SU-DHL-6 (cell line): ENCODE results near the gene CD300H.

Experiments used
- EZH2phosphoT487 ChIP-seq: fragments of 200-600 bp; sonication (generic), shearing (Covaris generic); conservative IDR thresholded peaks from 2 replicates; pipeline ENCODE4 v1.6.1; 2018; ENCODE audit warnings: mild to moderate bottlenecking, antibody characterized with exemption, low read length, moderate library complexity, mixed read lengths
- TF ChIP-seq, protein P1 (sequence below): fragments of 200-600 bp; sonication (generic); IDR thresholded peaks from one replicate; pipeline ENCODE4 v1.5.1; 2017; ENCODE audit warnings: antibody characterized with exemption, mild to moderate bottlenecking, low read length, moderate library complexity; ENCODE audit not compliant: insufficient read depth, poor library complexity, severe bottlenecking

DNA sequence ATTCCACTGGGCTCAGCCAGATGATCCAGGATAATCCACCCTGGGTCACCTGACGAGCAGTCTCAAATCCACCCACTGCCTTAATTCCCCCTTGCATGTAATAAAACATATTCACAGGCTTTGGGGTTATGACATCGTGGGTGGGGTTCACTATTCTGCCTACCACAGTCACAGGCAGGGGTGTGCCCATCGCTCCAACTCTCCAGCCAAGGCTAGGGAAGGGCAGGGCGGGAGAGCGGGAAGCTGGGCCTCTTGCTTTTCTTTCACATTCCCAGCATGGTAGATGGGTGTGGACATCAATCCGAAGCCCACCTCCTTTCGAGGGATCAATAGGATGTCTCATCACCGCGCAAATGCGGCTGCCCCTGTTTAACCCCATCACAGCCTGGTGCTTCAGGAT is 37.5 kb upstream of the CD300H start:
- TF ChIP-seq, protein P1, sequence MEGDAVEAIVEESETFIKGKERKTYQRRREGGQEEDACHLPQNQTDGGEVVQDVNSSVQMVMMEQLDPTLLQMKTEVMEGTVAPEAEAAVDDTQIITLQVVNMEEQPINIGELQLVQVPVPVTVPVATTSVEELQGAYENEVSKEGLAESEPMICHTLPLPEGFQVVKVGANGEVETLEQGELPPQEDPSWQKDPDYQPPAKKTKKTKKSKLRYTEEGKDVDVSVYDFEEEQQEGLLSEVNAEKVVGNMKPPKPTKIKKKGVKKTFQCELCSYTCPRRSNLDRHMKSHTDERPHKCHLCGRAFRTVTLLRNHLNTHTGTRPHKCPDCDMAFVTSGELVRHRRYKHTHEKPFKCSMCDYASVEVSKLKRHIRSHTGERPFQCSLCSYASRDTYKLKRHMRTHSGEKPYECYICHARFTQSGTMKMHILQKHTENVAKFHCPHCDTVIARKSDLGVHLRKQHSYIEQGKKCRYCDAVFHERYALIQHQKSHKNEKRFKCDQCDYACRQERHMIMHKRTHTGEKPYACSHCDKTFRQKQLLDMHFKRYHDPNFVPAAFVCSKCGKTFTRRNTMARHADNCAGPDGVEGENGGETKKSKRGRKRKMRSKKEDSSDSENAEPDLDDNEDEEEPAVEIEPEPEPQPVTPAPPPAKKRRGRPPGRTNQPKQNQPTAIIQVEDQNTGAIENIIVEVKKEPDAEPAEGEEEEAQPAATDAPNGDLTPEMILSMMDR: no peak
- no peak for TF ChIP-seq EZH2phosphoT487
